GM21529 (cell line): Measurements from ENCODE around the gene AARS2.
"Not testable (repeated sequence)": the region's sequence is repeated elsewhere in the genome, so short reads cannot be mapped to it uniquely, and the experiment has no call there.

Source experiments
- ATAC-seq: cut with Tn5 transposase; IDR thresholded peaks from one replicate; pipeline ENCODE4 v1.9.1; 2021; ENCODE audit not compliant: unreplicated experiment

AARS2 gene

DNA sequence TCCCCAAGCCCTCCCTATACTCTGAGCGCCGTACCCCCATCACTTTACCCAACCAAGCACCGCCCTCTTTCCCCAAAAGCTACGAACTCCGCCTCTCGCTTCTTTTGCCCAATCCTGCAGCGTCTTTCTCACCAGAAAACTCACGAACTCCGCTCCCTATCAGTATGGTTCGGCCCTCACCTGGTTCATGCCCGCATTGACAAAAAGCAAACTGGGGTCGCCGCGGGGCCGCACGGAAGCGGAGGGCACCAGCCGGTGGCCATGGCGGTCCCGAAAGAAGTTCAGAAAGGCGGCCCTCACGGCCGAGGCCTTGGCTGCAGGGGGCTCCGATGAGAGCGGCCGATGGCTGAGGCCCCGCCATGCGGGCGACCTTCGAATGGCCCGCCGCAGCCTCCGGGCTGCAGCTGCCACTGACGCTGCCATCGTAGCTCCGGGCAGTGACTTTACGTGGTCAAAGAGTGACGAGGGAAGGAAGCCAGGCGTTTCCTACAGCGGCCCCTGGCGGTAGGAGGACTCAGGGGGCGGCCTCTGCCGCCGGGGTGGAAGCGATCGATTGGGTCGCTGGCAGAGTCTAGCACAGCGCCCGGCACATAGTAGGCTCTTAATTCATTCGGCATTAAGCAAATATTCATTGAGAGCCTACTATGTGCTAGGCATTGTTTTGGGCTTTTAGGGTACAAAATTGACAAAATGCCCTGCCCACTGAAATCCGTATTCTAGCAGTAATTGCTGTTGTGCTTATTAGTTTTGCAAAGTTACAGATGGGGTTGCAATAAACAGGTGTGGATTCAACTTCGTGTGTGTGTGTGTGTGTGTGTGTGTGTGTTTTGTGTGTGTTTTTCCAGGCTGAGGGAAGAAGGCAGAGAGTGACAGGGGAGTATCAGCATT is at the start of gene AARS2:
Gene AARS2 (minus strand): TSS at position 447 of the 888 bp plus-strand sequence. CDS start 24 bp downstream, at position 423.
- peak; percentile 93 for ATAC-seq

DNA sequence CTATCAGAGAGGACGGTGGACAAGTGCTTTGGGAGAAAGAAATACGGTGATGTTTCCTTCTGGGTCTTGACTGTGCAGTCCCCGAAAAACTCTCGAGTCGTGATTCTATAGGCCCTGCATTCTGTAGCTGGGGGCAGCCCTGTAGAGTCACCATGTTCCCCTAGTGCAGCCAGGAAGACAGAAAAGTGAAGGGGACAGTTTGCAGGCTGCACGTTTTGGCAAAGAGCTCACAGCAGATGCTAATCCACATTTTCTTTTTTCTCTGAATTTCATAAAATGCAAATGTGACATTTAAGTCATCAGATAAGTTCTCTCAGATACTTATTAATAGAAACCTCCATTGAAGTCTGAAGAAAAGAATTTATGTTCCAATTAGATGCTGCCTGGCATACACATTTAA is 48.8 kb upstream of the AARS2 start:
- no peak for ATAC-seq

DNA sequence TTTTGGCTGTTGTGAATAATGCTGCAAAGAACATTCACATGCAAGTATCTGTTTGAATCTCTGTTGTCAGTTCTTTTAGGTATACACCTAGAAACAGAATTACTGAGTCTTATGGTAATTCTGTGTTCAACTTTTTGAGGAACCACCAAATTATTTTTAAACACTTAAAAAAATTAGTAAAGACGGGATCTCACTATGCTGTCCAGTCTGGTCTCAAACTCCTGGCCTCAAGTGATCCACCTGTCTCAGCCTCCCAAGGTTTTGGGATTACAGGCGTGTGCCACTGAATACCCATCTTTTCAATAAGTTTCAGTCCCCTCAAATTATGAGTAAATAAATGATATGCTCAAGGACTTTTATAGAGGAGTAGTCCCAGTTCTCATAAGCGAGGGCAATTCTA is 46.8 kb upstream of the AARS2 start:
- no peak for ATAC-seq

DNA sequence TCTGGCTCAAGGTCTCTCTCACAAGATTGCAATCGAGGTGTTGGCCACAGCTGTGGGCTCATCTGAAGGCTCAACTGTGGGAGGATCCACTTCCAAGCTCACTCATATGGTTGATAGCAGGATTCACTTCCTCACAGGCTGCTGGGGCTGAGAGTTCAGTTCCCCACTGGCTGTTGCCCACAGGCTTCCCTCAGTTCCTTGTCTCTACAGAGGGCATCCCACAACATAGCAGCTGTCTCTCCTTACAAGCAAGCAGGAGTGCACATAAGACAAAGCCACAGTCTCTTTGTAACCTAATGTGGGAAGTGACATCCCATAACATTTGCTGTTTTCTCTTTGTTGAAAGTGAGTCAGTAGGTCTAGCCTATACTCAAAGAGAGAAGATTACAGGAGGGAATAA is 43.3 kb upstream of the AARS2 start:
- no peak for ATAC-seq

DNA sequence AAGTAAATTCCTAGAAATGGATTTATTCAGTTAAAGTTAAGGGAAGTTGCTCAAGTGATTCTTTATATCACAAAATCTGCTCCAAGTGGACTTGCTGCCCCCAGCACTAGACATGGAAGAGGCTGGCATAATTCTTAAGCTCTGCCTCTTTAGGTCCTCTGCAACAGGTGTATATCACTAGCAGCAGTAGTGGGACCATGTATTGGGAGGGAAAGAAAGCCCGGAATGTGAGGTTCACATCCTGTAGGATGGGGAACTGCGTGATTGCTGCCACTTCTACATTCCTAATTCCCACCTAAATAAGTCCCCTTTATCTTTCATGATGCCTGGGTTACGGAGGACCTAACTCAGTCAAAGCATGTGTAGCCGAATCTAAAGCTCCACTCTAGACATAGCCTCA is 42.5 kb upstream of the AARS2 start:
- ATAC-seq, result no peak

DNA sequence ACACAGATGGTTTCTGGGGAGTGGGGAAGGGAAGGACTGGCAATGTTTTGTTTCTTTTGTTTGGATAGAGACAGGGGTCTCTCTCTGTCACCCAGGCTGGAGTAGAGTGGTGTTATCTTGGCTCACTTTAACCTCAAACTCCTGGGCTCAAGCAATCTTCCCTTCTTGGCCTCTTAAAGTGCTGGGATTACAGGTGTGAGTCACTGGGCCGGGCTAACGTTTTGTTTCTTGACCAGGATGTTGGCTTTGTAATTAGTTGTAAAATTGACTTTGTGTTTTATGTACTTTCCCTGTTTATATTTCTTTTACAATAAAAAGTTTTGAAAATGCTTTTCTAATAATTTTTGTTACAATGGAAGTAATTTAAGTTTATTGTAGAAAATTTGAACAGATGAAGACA is 40.2 kb upstream of the AARS2 start:
- ATAC-seq, result no peak

DNA sequence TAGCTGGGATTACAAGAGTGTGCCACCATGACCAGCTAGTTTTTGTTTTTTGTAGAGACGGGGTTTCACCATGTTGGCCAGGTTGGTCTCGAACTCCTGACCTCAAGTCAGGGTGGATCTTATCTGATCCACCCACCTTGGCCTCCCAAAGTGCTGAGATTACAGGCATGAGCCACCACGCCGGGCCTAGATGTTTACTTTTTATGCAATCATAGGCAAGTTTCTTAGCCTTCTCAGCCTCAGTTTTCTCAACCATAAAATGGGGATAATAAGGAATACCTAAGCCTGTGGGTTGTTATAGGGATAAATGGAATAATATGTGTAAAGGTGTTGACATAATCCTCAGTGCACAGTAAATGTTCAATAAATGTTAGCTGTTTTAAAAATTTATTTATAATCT is 39.1 kb upstream of the AARS2 start:
- ATAC-seq, result no peak

DNA sequence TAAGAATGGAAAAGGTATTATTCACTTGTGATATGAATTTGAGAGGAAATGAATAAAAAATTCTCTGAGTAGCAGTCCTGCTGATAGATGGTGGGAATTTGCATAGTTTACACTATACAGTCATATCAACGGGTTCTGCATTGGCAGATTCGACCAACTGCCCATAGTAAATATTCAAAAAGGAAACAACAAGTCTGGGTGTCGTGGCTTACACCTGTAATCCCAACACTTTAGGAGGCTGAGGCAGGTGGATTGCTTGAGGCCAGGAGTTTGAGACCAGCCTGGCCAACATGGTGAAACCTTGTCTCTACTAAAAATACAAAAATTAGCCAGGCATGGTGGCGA is 37.5 kb upstream of the AARS2 start:
- not testable (repeated sequence) for ATAC-seq

DNA sequence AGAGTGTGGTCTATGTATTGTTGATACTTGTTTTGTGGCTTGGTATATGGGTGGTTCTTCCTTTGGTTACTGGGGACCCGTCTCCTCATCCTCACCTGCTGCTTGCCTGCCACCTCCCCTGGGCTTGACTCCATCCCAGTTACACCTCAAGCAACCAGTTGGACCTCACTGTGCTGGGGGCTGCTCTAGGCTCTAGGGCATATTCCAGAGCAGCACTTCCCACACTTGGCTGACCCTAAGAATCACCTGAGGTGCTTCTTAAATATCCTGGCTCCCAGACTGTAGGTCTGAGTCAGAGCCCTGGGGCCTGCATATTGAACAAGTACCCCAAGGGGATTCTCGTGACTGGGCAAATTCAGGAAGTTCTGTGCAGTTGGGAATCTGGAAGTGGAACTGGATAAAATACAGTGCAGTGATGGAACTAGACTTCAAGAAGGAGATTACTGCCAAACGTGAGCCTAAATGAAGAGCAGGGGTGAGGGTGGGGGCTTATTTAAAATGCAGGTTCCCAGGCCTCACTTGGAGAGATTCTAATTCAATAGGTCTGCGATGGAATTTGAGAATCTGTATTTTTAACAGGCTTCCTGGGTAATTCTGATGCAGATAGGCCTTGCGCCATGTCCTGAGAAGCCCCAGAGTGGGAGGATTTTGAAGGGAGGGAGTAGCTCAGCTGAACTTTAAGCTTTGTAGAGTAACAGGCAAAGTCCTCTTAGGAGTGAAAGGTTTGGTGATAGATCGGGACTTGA is 36.9 kb upstream of the AARS2 start:
- ATAC-seq, result no peak

DNA sequence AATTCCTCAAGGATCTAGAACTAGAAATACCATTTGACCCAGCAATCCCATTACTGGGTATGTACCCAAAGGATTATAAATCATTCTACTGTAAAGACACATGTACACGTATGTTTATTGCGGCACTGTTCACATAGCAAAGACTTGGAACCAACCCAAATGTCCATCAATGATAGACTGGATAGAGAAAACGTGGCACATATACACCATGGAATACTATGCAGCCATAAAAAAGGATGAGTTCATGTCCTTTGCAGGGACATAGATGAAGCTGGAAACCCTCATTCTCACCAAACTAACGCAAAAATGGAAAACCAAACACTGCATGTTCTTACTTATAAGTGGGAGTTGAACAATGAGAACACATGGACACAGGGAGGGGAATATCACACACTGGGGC is 33.7 kb upstream of the AARS2 start:
- not testable (repeated sequence) for ATAC-seq

DNA sequence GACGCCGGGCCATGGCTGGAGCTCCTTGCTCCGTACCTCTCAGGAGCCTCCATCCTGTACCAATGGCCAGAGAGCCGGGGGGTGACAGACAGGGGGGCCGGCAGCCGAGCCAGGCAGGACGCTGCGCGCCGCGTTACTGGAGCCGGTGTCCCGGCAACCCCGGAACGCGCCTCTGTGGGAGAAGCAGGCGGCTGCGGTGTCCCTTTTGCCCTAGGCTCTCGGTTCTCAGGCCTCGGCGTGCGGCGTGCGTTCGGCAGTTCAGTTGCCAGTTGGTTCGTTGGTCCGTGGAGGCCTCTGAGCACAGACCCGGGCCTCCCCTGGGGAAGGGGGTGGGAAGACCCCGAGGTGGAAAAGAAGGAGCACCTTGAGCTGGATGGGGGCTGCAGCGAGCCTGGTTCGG is 29.3 kb upstream of the AARS2 start, which contains the start of gene SPATS1:
Gene SPATS1 (plus strand): TSS at position 162 of the 400 bp plus-strand sequence. CDS start 446 bp downstream, outside the sequence.
- ATAC-seq, result no peak

DNA sequence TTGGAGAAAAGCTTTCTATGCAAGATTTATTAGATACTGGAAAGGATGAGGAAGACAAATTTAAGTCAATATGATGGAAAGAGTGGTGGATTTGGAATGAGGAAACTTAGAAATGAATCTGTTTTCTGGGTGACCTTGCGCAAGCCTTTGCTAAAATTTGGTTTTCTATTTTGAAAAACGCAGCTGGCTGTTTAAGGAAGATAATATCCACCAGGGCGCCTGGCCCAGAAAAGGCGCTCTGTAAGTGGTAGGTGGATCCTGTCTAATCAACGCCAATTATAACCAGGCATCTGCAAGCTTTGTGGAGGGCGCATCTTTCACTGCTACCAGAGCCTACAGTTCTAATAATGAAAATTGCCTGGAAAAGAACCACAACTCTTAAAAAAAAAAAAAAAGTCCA is 28.9 kb upstream of the AARS2 start:
- no peak for ATAC-seq

DNA sequence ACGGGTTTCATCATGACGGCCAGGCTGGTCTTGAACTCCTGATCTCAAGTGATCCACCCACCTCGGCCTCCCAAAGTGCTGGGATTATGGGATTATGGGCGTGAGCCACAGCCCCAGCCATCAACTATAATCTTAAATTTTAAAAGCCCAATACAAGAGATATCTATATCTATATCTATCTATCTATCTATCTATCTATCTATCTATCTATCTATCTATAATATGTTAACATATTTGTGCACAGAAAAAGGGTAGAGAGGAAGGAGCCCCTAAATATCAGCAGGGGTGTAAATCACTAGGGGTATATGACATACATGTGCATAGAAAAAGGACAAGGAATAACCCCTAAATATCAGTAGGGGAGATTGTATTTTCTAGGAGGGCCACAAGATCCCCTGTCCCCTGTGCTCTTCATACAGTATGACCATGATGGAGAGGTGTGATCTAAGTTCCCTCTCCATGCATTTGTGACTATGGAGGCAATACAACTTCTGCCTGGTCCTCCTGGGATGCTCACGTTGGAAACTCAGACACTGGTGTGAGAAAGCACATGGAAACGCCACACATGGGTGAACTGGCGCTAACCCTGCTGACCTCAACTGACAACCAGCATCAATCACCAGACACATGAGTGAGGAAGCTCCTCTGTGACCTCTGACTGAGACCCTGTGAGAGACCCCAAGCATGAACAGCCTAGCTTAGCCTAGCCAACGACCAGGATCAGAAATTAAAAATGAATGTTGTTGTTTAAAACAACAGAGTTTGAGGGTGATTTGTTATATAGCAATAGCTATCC is 28.1 kb upstream of the AARS2 start:
- no peak for ATAC-seq

DNA sequence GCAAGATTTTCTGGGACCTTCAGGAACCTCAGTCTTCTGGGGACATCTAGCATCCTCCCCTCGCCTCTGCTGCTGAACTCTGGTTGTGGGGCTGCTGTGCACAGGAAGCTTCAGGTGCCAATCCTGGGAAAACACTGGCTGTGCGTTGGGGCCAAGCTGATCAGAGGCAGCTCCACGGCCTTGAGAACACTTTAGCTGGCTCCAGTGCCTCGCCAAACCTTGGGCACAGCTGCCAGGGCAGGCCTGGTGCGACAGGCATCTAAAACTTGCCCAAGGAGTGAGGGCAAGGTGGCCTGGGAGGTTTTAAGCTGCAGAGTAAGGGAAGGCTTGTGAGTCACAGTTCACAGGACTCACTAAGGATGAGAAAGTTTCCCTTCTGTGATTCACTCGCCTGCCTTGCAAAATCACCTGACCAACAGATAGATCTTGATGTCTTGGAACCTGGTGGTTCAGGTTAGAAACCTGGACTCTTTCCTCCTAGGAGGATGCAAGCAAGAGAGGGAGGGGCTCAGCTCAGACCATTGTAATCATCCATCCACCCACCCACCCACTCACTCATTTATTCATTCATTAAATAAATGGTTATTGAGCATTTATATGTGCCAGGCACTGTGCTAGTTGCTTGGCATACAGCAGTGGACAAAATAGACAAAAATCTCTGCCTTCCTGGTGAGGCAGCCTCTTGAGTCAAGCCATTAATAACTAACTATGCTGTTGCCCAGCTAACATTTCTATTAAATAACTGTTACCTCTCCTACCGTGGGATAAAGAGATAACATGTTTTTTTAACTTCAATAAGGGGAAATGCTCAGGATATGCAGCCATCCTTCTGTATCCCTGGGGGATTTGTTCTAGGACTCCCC is 26.8 kb upstream of the AARS2 start:
- no peak for ATAC-seq

DNA sequence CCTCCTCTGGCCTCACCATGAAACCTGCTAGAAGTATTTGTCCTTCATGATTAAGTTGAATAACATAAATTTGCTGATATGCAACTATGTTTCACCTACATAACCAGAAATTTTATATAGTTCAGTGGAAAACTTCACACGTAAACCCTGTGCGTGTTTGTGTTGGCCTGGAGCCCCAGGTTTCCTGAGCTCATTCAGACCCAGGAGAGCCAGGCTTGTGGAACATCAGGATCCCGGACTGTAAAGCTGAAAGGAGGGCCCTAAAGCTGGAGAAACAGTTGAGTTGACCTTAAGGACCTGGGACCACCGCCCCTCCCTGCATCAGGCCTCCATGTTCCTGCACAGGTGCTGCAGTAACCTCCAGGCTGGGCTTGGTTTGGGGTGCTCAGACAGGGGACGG is 26.2 kb upstream of the AARS2 start:
- ATAC-seq, result no peak

DNA sequence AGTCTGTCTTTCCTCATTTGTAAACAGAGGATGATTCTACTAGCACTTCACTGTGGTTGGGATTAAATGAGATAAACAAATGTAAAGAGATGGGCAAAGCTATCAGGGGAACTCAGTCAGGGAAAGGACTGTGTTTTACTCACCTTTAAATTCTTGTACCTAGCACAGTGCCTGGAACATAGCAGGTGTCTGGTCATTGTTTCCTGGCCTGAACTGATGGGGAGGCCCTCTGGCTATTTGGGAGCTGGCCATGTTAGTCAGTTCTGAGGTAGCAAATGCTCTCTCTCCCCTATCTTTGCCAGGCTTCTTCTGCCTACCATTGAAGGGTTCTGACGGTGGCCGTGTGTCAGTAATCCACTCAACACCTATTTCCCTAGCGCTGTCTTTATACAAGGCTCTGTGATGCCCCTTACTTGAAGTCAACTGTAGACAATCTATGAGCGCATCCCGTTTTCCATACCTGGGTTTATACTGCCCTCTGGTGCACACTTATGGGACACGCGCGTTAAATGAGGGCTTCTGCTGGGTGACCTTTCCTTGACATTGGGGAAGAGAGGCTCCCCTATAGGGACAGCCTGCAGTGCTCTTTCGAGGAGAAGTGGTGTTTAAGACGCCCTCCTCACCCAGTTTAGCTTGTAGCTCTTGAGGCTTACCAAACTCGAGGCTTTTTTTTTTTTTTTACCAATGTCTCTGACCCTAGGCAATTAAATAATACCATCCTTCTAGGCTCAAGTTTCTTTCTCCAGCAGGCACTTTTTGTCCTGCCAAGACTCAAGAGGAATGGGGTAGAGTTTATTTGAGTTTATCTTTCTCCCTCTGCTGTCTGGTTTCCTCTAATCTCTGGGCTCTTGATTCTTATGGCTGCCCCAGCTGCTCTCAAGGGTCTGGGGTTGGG is 25.3 kb upstream of the AARS2 start:
- ATAC-seq, result peak; percentile 71

DNA sequence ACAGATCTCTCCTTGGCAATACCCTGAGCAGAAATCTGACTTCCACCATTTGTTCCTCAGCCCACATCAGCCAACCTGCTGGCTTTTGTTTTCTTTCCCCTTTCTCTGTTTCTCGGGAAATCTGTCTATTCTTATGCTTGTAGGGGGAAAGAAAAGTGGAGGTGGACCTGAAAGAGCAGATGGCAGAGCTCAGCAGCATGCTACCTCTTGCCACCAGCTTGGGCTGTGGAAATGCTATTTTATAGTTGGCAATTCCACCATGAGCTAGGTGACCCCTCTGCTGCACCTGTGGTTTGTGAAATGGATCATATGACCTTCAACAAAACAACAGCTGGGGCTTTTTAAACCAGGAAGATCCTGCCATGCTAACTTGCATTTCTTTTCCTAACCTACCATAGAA is 22.5 kb upstream of the AARS2 start:
- no peak for ATAC-seq

DNA sequence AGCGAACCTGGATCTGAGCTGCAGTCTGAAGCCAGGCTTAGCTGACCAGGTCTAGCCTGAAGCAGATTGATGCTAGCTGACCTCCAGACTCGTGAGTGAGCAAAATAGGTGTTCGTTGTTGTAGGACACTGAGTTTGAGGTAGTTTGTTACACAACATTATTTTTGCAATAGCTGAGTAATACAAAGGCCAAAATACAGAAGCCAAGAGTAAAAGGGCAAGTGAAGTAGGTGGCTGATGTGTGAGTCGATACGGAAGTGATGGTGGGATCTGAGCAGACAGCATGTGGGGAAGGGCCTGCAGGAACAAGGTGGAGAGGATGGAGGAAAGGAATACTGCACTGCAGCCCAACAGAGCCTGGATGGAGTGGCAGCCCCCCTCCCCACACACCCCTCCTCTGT is 20.8 kb upstream of the AARS2 start:
- no peak for ATAC-seq

DNA sequence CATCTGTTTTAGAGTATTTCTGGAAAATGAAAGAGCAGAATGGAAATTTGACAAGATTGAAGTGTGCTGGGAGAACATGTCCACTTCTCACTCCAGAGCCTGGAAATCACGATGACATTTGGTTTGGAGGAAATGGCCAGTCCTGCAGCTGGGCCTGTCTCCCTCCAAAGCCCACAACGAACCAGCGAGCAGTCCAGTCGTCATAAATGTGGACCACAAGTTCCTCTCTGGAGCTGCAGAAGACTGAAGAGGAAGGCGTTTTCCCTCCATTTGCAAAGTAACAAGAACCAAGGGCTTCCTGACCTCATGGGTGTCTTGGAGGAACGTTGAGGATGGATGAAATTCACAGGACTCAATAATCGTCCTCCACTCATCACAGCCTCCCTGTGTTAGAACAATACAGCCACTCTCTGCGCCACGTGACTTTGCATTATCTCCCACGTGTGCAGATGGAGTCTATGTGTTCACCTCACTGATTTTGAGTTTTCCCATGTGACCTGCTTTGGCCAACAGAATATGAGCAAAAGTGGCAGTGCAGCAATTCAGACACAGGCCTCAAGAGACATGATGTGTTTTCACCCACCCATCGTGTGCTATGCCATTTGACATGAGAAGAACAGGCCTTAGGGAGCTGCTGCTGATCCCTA is 20.2 kb upstream of the AARS2 start:
- no peak for ATAC-seq
